NT2/D1 (cell line): ENCODE results near the gene PLA2G6.

Experiments
- DNase-seq: peaks from one replicate; pipeline ENCODE4 v3.0.0-alpha.2; 2011; ENCODE audit warnings: low read depth, low spot score
- H3K27me3 ChIP-seq: 2 replicates; pipeline ENCODE4 v1.6.0; 2011; ENCODE audit warnings: mild to moderate bottlenecking; ENCODE audit not compliant: insufficient read length, insufficient read depth
- H3K36me3 ChIP-seq: 2 replicates; pipeline ENCODE4 v1.6.1; 2011; ENCODE audit warnings: mild to moderate bottlenecking, low read length, mixed read lengths; ENCODE audit not compliant: insufficient read depth, insufficient read length
- H3K4me1 ChIP-seq: 2 replicates; pipeline ENCODE4 v1.5.1; 2011; ENCODE audit not compliant: insufficient read depth, insufficient read length
- H3K4me3 ChIP-seq: 2 replicates; pipeline ENCODE4 v1.5.1; 2011; ENCODE audit warnings: low read depth; ENCODE audit not compliant: insufficient read length
- H3K9ac ChIP-seq: 2 replicates; pipeline ENCODE4 v1.6.0; 2011; ENCODE audit warnings: low read depth; ENCODE audit not compliant: insufficient read length
- H3K9me3 ChIP-seq: 2 replicates; pipeline ENCODE4 v1.5.1; 2011; ENCODE audit warnings: mild to moderate bottlenecking, low read length; ENCODE audit not compliant: insufficient read depth
- SUZ12 ChIP-seq: IDR thresholded peaks from 2 replicates; pipeline ENCODE4 v1.6.1; 2011; ENCODE audit not compliant: insufficient read length, insufficient read depth; ENCODE audit errors: extremely low read depth
- YY1 ChIP-seq: IDR thresholded peaks from 2 replicates; pipeline ENCODE4 v1.6.1; 2011; ENCODE audit not compliant: insufficient read length, insufficient read depth
- ZNF274 ChIP-seq: IDR thresholded peaks from 2 replicates; pipeline ENCODE4 v1.6.1; 2011; ENCODE audit warnings: mild to moderate bottlenecking, low read depth, low read length

Gene PLA2G6

GRCh38 chr22:38108561-38109319 lies 72.9 kb downstream of the PLA2G6 start:
- no peak overlapping the region for H3K4me3 ChIP-seq
- no peaks in the 10 kb centered on the region for H3K36me3 ChIP-seq
- TF ChIP-seq YY1 (no peak), ZNF274 (no peak), SUZ12 (no peak)
- no peaks in the 10 kb centered on the region for H3K27me3 ChIP-seq
- DNase-seq: no peak
- H3K4me1 ChIP-seq: peaks cover 10% of the 10 kb centered on the region
- no peaks in the 10 kb centered on the region for H3K9me3 ChIP-seq
- H3K9ac ChIP-seq: no peak overlapping the region

DNA sequence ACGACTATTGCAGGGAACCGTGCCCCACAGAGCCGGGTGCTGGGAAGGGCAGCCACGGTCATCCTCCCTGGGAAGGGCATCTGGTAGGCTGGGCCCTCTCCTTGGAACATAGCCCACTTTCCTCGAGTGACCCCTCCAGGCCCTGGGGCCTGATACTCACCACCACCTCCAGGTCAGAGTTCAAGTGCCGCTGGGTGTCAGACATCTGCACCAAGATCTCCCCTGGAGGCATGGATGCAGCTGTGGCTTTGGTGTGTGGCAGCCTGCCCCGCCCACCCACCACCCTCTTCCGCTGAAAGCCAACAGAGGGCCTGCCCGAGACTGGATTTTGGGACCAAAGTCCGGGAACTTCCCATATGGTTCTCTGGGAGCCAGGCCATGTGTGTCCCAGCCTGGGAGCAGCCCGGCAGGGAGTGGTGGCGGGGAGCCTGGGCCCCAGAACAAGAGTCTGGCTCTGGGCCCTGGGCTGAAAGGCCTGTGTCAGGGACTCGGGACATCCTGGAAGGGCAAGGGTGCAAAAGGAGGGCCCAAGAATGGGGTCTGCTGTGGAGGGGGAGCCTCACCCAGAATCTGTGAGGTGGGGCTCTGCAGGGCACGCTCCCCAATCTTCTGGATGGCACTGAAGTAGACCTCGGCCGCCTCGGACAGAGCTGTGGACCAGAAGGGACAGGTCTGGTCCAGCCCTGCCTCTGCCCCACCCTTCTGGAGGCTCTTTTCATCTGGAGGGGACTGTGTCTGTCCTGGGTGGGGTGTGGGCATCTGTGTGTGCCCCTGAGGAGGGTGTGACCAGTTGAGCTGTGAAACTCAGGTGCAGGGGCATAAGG lies 73.7 kb downstream of the PLA2G6 start:
- Histone ChIP-seq H3K27me3 (no peaks in the 10 kb centered on the region), H3K4me1 (peaks cover 10% of the 10 kb centered on the region), H3K4me3 (no peak overlapping the region), H3K9ac (no peak overlapping the region), H3K9me3 (no peaks in the 10 kb centered on the region), H3K36me3 (no peaks in the 10 kb centered on the region)
- DNase-seq: no peak
- no peak for TF ChIP-seq ZNF274
- no peak for TF ChIP-seq YY1
- TF ChIP-seq SUZ12: no peak

DNA sequence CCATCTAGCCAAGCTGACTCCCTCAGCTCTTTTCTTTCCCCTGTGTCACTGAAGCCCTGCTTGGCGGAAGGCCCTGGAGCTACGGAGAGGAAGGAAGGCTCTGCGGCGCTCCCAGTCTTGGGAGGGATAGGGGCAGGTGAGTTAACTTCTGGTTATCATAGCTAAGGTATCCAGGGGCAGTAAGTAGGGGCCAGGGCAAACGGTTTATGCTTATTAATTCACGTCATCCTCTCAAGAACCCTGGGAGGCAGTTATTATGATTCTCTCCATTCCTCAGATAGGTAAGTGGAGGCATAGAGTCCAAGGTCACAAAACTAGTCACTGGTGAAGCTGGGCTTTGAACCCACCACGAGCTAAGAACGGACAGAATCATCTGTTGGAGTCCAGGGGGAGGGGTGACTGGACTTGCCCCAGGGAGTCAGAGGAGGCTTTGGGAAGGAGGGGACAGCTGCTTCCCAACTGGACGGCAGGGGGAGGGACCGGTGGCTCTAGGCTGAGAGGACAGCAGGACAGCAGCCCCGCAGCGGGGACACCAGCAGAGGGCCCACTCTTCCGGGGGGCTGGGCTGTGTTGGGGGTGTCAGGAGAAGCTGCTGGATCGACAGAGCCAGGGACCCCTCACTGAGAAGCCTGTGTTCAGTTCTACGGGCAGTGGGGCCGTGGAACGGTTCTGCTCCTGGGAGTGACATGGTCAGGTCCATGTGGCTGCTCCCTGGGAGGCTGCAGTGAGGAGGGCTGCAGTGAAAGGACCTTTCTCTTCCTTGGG lies 74.6 kb downstream of the PLA2G6 start:
- DNase-seq: no peak
- TF ChIP-seq ZNF274: no peak
- no peak for TF ChIP-seq SUZ12
- TF ChIP-seq YY1: no peak
- H3K27me3 ChIP-seq: no peaks in the 10 kb centered on the region
- H3K4me3 ChIP-seq: no peak overlapping the region
- no peaks in the 10 kb centered on the region for H3K36me3 ChIP-seq
- H3K4me1 ChIP-seq: peaks cover 10% of the 10 kb centered on the region
- no peaks in the 10 kb centered on the region for H3K9me3 ChIP-seq
- H3K9ac ChIP-seq: no peak overlapping the region

DNA sequence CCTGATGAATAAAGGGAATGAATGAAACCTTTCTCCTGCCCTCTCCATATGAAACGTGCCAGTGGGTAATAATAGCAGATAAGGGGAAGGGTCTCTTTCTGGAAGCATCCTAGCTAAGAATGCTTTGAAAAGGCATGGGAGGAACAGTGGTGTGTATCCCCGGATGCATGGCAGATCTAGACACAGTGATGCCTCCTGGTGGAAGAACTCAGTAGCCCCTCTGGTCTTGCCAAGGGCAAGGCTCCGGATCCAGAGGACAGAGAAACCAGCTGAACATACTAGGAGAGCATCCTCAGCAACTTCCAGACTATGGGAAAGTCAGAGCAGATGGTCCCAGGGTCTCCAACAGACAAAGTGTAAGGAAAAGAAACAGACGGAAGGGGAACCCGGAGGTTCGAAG lies 77.5 kb downstream of the PLA2G6 start:
- peaks cover 6% of the 10 kb centered on the region for H3K4me1 ChIP-seq
- H3K36me3 ChIP-seq: no peaks in the 10 kb centered on the region
- H3K9me3 ChIP-seq: no peaks in the 10 kb centered on the region
- no peak overlapping the region for H3K4me3 ChIP-seq
- H3K27me3 ChIP-seq: no peaks in the 10 kb centered on the region
- no peak for TF ChIP-seq YY1
- no peak for TF ChIP-seq SUZ12
- no peak for TF ChIP-seq ZNF274
- H3K9ac ChIP-seq: no peak overlapping the region
- no peak for DNase-seq

DNA sequence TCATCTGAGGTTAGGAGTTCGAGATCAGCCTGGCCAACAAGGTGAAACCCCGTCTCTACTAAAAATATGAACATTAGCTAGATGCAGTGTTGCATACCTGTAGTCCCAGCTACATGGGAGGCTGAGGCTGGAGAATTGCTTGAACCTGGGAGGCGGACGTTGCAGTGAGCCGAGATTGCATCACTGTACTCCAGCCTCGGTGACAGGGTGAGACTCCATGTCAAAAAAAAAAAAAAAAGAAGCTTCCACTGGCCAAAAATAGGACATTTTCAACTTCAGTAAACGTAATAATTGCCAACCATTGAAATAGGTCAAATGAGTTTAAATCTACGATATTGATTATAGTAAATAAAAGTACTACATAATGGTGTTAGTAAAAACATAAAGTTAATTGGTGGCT lies 78.0 kb downstream of the PLA2G6 start:
- Histone ChIP-seq H3K4me1 (peaks cover 6% of the 10 kb centered on the region), H3K4me3 (no peak overlapping the region), H3K9me3 (no peaks in the 10 kb centered on the region), H3K27me3 (no peaks in the 10 kb centered on the region), H3K9ac (no peak overlapping the region), H3K36me3 (no peaks in the 10 kb centered on the region)
- no peak for DNase-seq
- no peak for TF ChIP-seq YY1
- no peak for TF ChIP-seq ZNF274
- no peak for TF ChIP-seq SUZ12

GRCh38 chr22:38098410-38099249 lies 83.0 kb downstream of the PLA2G6 start:
- Histone ChIP-seq H3K9ac (no peak overlapping the region), H3K9me3 (no peaks in the 10 kb centered on the region), H3K4me3 (no peak overlapping the region), H3K4me1 (peaks cover 1% of the 10 kb centered on the region), H3K36me3 (no peaks in the 10 kb centered on the region), H3K27me3 (no peaks in the 10 kb centered on the region)
- DNase-seq: no peak
- TF ChIP-seq ZNF274 (no peak), SUZ12 (no peak), YY1 (no peak)
